Islet of Langerhans (tissue), 1 donor: ENCODE results near the gene MTOR.

Experiments used
- FAIRE-seq: peaks from one replicate; lab custom pipeline; 2011; peaks lifted over from hg19 to GRCh38; lab: Jason Lieb, UNC

The MTOR gene

GRCh38 chr1:11061652-11062365 is 200.5 kb downstream of the MTOR start:
- no peak for FAIRE-seq

- no peak for FAIRE-seq
Measured at GRCh38 chr1:11059968-11060830, 202.2 kb downstream of the MTOR start, which contains the start of gene SRM. Gene SRM (minus strand): TSS chr1:11060018. CDS start chr1:11059943, 75 bp downstream.

- no peak for FAIRE-seq
Measured at GRCh38 chr1:11059155-11059967, 203.0 kb downstream of the MTOR start.

DNA sequence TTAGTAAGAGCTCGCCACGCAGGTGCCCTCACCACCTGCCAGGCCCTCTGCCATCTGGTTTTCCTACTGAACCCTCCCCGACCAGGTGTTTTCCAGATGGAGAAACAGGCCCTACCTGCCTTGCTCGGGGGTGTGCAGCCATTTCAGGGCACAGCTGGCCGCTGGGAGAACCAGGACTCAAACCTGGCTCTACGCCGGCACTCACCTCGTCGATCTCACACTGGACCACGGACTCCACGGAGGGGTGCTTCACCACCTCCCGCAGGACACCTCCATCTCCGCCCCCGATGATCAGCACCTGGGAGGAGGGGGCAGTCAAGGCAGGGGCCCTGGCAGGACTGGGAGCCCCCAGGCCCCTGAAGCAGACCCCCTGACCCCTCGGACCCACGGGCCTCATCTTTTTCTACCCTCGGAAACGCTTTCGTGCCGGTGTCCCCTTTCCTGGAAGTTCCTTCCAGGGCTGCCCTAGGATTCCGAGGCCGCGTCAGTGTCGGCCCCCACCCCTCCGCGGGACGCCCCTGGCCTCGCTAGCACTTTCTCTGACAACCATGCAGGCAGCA is 203.7 kb downstream of the MTOR start:
- no peak for FAIRE-seq

DNA sequence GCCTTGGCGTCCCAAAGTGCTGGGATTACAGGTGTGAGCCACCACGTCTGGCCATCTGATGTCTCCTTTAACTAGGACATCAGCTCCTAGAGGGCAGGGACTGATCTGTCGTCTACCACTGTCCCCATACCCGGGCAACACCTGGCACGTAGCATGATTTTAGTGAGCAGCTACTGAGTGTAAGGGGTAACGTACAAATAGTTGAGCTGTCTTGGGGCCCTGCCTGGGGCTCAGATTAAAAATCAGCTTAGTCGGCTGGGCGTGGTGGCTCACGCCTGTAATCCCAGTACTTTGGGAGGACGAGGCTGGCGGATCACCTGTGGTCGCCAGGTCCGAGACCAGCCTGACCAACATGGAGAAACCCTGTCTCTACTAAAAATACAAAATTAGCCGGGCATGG is 204.3 kb downstream of the MTOR start:
- no peak for FAIRE-seq

DNA sequence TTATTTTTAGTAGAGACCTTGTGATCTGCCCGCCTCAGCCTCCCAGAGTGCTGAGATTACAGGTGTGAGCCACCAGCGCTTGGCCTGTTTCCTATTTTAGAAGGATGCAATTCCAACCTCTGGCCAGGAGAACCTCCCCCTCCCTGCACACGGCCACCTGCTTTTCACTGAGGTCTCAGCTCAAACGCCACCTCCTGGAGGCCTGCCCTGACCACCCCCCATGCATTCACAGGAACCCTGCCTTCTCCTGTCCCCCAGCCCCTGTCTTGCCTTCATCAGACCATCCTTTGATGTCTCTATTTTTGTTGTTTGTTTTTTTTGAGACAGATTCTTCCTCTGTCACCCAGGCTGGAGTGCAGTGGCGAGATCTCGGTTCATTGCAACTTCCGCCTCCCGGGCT is 204.9 kb downstream of the MTOR start:
- no peak for FAIRE-seq
